GM19043 (cell line): ENCODE results near the gene FNBP1L.

ENCODE experiments used
- ATAC-seq: cut with Tn5 transposase; IDR thresholded peaks from one replicate; pipeline ENCODE4 v1.9.1; 2021; ENCODE audit warnings: low read depth; ENCODE audit not compliant: unreplicated experiment

The FNBP1L gene

GRCh38 chr1:93565496-93566206, 117.7 kb downstream of the FNBP1L start:
- no peak for ATAC-seq

GRCh38 chr1:93566227-93566626, 118.3 kb downstream of the FNBP1L start:
- no peak for ATAC-seq

GRCh38 chr1:93567255-93567918, 119.5 kb downstream of the FNBP1L start:
- ATAC-seq: no peak

- no peak for ATAC-seq
These were observed 121.6 kb downstream of the FNBP1L start for GRCh38 chr1:93569489-93569888.

- ATAC-seq: no peak
These were observed 123.8 kb downstream of the FNBP1L start for GRCh38 chr1:93571623-93572310.

- no peak for ATAC-seq
These were observed 126.1 kb downstream of the FNBP1L start for GRCh38 chr1:93573940-93574469.

GRCh38 chr1:93574511-93574910, 126.6 kb downstream of the FNBP1L start:
- ATAC-seq: no peak

- ATAC-seq: no peak
These were observed 127.1 kb downstream of the FNBP1L start for GRCh38 chr1:93574991-93575390.

- no peak for ATAC-seq
These were observed 127.8 kb downstream of the FNBP1L start for GRCh38 chr1:93575621-93576284.

GRCh38 chr1:93576346-93576745, 128.4 kb downstream of the FNBP1L start:
- ATAC-seq: no peak

- no peak for ATAC-seq
These were observed 128.8 kb downstream of the FNBP1L start for GRCh38 chr1:93576746-93577145.

- no peak for ATAC-seq
These were observed 129.9 kb downstream of the FNBP1L start for GRCh38 chr1:93577536-93578432.

GRCh38 chr1:93578433-93578830, 130.5 kb downstream of the FNBP1L start:
- no peak for ATAC-seq

GRCh38 chr1:93578911-93579825, 131.2 kb downstream of the FNBP1L start:
- no peak for ATAC-seq

GRCh38 chr1:93579891-93580290, 132.0 kb downstream of the FNBP1L start:
- no peak for ATAC-seq

GRCh38 chr1:93581917-93582850, 134.3 kb downstream of the FNBP1L start:
- ATAC-seq: no peak

GRCh38 chr1:93584261-93585003, 136.5 kb downstream of the FNBP1L start:
- ATAC-seq: no peak
